Activated CD4-positive, CD25-positive, alpha-beta regulatory T cell treated with anti-CD3 and anti-CD28 coated beads, Interleukin-2, amount 50 U/mL, for 16 hours (primary cell): ENCODE measurements around the gene SCYGR5.
"Not testable (repeated sequence)": the region's sequence is repeated elsewhere in the genome, so short reads cannot be mapped to it uniquely, and the experiment has no call there.

Source experiments
- DNase-seq: peaks from one replicate; pipeline ENCODE4 v3.0.0-alpha.2; 2020; ENCODE audit warnings: low read depth, low spot score

SCYGR5 gene

DNA sequence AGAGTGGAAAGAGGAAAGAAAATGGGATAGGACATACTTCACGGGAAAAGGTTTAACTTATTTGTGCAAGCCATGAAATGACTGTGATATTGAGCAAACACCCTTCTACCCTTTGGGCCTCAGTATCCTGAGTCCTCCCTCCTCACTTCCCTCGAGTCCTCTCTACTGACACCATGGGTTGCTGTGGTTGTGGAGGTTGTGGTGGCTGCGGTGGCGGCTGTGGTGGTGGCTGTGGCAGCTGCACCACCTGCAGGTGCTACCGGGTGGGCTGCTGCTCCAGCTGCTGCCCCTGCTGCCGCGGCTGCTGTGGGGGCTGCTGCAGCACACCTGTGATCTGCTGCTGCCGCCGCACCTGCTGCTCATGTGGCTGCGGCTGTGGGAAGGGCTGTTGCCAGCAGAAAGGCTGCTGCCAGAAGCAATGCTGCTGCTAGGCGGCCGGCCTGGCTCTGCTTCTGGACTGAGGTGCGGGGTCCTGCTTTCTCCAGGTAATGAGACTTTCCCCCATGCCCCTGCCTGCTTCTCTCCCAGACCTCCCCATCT is at the start of gene SCYGR5:
TSS of gene SCYGR5 (plus strand) at position 174 of the 540 bp plus-strand sequence. CDS start at position 174, 0 bp downstream.
- not testable (repeated sequence) for DNase-seq

DNA sequence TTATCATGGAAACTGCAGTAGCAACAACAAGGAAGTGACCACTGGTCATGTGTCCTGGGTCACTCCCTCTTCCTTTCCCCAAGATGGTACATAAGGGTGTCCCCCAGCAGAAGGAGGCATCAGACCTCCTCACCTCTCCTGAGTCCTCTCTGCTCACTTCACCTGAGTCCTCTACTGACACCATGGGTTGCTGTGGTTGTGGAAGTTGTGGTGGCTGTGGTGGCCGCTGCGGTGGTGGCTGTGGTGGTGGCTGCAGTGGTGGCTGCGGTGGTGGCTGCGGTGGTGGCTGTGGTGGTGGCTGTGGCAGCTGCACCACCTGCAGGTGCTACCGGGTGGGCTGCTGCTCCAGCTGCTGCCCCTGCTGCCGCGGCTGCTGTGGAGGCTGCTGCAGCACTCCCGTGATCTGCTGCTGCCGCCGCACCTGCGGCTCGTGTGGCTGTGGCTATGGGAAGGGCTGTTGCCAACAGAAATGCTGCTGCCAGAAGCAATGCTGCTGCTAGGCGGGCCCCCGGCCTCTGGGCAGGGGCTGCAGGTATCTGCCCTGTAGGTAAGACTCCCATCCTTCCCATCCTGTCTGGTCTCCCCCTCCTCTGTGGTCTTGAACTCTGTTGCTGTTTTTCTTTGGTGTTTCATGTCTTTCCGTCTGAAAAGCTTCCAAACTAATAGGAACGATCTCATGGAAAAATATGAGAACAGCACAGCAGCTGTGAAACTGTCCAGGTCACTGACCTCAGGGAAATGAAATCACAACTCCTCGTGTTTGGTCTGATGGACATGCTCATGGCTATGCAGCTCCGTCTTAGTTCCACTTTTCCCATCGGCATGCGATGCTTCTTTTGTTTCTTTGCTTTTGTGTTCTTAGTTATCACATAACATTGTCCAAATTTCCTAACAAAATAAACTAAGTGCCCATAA is 49.0 kb upstream of the SCYGR5 start, which contains the start of gene SCYGR4:
TSS of gene SCYGR4 (plus strand) at position 183 of the 915 bp plus-strand sequence. CDS start at position 183, 0 bp downstream.
- DNase-seq = no peak

GRCh38 chr2:227623226-227623625 is 43.4 kb upstream of the SCYGR5 start:
- no peak for DNase-seq

- no peak for DNase-seq
Measured at GRCh38 chr2:227625420-227625819, 41.2 kb upstream of the SCYGR5 start.

DNA sequence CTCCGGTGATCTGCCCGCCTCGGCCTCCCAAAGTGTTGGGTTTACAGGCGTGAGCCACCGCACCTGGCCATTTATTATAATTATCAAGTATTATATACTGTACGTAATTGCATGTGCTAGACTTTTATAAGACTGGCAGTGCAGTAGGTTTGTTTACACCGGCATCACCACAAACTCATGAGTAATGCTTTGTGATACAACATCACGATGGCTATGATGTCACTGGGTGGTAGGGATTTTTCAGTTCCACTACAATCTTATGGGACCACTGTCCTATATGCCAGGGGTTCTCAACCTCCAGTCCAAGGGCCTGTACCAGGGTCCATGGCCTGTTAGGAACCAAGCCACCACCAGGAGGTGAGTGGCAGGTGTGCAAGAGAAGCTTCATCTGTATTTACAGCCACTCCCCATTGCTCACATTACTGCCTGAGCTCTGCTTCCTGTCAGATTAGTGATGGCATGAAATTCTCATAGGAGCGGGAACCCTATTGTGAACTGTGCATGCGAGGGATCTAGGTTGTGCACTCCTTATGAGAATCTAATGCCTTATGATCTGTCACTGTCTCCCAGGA is 39.9 kb upstream of the SCYGR5 start:
- DNase-seq = no peak

- DNase-seq = no peak
Measured at GRCh38 chr2:227627769-227628168, 38.8 kb upstream of the SCYGR5 start.

DNA sequence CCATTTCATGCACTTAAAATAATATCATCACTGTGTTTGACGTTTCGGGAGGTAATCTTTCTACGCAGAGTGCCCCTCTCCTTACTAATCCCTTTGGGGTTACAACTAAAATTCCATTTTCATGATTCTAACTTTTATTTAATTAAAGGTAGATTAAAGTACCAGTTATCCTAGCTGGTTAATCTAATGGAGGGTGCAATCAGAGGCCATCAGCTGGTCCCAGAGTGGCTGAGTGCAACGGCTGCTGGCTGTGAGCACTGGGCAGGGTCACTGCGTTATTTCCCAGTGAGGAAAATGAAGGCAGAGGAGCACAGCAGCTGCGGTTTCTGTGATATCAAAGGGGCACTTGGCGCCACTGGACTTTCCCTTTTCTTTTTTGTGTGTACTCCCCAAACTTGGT is 37.2 kb upstream of the SCYGR5 start:
- DNase-seq = no peak

DNA sequence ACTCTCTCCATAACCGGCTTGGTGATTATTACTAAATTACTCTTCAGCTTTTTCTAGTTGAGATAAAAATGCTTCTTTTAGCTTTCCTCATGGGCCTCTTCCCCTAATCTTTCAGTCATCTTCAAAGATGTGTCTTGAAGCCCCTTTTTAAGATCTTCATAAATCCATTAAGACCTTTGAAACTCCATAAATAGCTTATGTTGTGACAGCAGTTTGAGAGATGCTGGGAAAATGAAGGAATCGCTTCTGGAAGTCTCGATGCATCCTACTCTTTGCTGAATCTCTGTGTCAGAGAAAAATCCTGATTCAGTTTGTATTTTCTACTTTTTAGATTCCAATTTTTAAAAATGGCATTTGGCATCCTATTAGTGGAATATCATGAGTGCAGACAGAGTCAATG is 36.3 kb upstream of the SCYGR5 start:
- no peak for DNase-seq

DNA sequence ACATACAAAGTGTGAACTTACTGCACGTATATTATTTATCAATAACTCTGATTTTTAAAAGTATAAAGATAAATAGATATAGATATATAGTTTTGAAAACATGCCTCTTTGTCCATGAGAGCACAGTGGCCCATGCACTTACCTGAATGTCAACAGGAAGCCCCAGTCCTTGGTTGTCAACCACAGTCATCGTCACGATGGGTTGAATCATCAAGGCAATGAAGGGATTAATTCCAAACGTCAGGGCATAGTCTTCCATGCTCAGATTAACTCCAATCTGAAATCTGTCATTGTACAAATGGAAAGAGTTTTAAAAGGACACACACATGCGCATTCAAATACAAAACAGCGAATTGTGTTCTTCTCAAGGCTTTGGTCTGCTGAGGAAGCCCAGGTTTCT is 33.8 kb upstream of the SCYGR5 start:
- DNase-seq = no peak

DNA sequence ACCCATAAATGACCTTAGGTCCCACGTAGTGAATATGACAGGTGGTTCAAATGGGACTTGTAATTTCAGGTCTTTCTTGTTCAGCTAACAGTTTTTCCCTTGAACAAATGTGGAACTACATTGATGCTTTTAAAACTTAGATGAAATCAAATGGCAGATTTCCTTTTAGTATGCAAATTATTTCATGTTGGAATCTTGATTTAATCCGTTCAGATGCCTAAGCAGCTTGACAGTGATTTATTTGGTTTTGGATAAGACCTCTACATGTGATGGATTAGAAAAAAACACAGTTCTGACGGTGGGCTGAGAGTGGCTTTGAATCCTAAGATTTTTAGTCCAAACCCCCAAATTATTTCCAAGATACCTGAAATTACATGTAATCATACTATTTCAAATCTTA is 32.4 kb upstream of the SCYGR5 start:
- no peak for DNase-seq

GRCh38 chr2:227642656-227643055 is 23.9 kb upstream of the SCYGR5 start:
- DNase-seq = no peak

- DNase-seq = no peak
Measured at GRCh38 chr2:227643990-227644551, 22.5 kb upstream of the SCYGR5 start.

- DNase-seq = no peak
Measured at GRCh38 chr2:227653419-227653818, 13.2 kb upstream of the SCYGR5 start.

GRCh38 chr2:227654426-227654825 is 12.2 kb upstream of the SCYGR5 start:
- DNase-seq = no peak

DNA sequence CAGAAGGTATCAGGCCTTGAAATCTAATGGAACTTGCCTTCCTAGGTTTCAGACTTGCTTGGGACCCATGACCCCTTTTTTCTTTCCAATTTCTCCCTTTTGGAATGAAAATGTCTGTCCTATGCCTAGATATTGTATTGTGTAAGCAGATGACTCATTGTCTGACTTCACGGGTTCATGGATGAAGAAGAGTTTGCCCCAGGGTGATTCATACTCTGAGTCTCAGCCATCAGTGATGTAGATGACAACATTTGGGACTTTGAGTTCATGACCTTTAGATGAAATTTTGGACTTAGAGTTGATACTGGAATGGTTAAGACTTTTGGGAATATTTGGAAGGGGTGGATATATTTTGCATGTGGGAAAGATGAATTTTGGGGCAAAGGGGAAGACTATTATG is 11.2 kb upstream of the SCYGR5 start:
- DNase-seq = no peak

DNA sequence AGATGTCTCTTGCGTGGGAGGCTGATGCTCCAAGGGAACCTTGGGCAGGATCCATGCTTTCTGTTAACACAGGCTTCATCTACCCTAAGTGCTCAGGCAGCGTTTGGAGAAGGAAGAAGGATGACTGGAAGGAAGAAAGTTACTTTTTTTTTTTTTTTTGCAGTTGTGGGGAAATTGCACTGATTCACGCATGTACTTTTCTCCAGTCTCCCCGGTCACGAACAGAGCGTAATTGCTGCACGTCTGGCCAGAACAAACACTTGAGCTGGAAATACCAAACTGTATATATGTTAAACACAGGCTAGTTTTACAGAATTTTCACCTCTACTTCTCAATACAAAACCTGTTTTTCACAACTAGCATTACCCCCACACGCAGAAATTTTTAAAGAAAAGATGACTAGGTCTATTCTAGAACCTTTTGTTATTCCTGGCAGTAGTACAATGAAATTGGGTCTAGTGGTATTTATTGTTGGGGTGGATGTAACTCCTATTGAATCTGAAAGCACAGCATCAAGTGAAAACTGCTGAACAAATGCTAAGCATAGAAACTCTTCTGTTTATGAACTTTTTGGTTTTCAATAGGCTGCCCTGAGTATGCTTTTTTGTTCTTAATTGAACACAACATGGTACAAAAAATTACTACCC is 9.3 kb upstream of the SCYGR5 start:
- DNase-seq = no peak

DNA sequence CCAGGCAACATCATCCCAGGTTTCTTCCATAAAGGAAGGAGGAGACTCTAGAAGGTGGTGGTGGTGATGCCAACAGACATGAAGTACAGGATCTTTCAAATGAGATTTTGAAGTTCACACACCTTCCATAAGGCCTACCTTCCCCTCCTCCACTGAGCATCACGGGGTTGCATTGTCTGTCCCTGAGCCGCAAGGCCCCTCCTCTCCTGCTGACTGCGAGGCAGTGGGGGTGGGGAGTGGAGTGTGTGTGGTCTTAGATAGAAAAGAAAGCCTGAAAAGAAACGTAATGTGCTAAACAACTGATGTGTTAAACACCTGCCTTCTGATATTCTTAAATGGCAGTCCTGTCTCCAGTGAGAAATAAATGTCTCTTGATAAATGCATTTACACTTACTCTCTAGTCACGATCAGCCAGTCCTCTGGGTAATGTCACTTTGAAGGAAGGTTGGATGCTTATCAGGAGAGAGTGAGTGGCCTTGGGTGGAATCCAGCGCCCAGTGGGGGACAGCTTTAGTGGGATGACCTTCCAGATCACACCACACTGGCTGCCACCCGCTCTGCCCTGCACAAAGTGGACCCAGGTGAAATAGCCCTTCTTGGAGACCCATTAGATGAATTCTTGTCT is 5.5 kb upstream of the SCYGR5 start:
- DNase-seq = no peak

GRCh38 chr2:227661827-227662226 is 4.8 kb upstream of the SCYGR5 start:
- no peak for DNase-seq

DNA sequence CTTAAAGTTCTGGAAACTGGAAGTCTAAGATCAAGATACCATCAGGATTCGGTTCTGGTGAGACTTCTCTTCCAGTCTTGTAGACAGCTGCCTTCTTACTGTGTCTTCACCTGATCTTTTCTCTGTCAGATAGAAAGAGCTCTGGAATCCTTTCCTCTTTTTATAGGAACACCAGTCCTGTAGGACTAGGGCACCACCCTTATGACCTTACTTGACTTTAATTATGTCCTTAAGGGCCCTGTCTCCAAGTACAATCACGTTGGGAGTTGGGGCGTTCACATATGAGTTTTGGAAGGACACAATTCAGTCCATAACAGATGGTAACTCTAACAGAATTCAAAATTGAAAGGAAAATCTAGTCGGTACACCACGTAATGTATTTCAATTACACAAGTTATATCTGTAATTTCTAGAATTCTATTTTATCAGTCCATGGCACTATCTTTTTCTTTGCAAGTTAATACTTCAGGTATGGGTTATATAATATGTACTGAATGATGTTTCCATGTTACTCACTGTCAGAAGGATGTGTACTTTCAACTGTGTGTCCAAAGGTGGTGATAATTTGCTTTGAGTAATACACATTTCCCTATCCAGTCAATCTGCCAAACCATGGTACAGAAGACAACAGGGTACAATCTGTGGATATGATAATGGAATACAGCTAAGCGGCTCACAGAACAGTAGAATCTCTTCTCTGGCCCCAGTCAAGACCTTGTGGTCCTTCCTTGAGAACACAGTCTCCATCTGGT is 1.2 kb upstream of the SCYGR5 start:
- no peak for DNase-seq

DNA sequence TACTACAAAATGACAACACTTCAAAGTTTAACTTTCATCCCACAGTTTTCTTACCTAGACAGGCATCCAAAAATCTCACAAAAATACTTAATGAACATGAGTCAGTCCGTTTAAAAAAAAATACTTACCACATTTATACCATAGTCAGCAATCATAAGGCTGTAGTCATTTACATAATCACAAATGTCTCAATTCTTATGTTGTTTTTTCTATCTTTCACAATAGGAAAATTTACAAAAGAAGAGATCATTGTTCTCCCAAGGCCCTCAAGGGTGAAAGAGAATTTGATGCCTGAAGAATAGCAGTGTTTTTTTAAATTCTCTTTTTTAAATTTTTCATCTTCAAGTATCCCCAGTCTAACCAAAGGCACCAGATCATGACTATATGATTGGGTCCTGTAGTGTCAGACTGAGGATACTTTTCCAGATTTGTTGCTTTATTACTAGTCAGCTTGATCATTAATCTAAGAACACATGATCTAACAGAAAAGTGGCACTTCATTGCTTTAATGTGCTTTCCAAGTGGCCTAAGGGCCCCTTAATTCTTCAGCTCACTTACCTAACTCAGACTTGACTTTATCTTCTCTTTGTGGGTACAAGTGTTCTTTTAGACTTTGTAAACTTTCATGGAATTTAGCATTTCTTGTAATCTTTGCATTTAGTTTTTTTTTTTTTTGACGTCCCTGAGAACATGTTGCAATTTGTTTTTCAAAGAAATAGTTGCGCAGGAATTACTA is 4.7 kb downstream of the SCYGR5 start:
- DNase-seq = no peak
